MCF 10A (cell line): ENCODE data around the gene IGF1R. TPM values are rescaled to one million over a fixed set of nuclear protein-coding genes. Genes with fewer than 3 reads are reported as not detected.

Experiments used
- BruUV-seq: library from RNA; stranded (reverse); fragments of 400-500 nt; replicated peaks from 2 replicates; lab custom pipeline; 2021; lab: Mats Ljungman, UMichigan
- CTCF ChIA-PET: fragments of 300-600 bp; sonication (Branson Sonifier 250); formaldehyde crosslinking; extraction: SDS; loops from one replicate; lab custom pipeline; 2021; ENCODE audit warnings: antibody characterized with exemption, inconsistent platforms; lab: Yijun Ruan, JAX
- POLR2A ChIA-PET: fragments of 300-600, 350-650 bp; sonication (Branson Sonifier 250); formaldehyde crosslinking; extraction: SDS; loops from one replicate; lab custom pipeline; 2020; ENCODE audit warnings: antibody characterized with exemption, inconsistent platforms; lab: Yijun Ruan, JAX
- DNase-seq: peaks from one replicate; pipeline ENCODE4 v3.0.0-alpha.2; 2018; ENCODE audit not compliant: unreplicated experiment
- H3K27ac Mint-ChIP-seq: one replicate; pipeline ENCODE4 v1.8.0; 2022; ENCODE audit warnings: mild to moderate bottlenecking, low read depth, mixed read lengths; ENCODE audit not compliant: unreplicated experiment
- H3K27me3 Mint-ChIP-seq: one replicate; pipeline ENCODE4 v1.8.0; 2022; ENCODE audit warnings: mixed read lengths; ENCODE audit not compliant: insufficient read depth, unreplicated experiment
- H3K36me3 Mint-ChIP-seq: one replicate; pipeline ENCODE4 v1.8.0; 2022; ENCODE audit warnings: mild to moderate bottlenecking, moderate library complexity, mixed read lengths; ENCODE audit not compliant: insufficient read depth, unreplicated experiment
- H3K4me1 Mint-ChIP-seq: one replicate; pipeline ENCODE4 v1.8.0; 2022; ENCODE audit warnings: mixed read lengths; ENCODE audit not compliant: insufficient read depth, unreplicated experiment
- H3K4me3 Mint-ChIP-seq: one replicate; pipeline ENCODE4 v1.8.0; 2022; ENCODE audit warnings: mild to moderate bottlenecking, moderate library complexity, mixed read lengths; ENCODE audit not compliant: unreplicated experiment
- H3K9me3 Mint-ChIP-seq: one replicate; pipeline ENCODE4 v1.8.0; 2022; ENCODE audit warnings: mixed read lengths; ENCODE audit not compliant: unreplicated experiment
- CTCF ChIP-seq: fragments of 200-600 bp; IDR thresholded peaks from one replicate; pipeline ENCODE4 v1.8.0; 2022; ENCODE audit warnings: antibody characterized with exemption, mild to moderate bottlenecking; ENCODE audit not compliant: unreplicated experiment
- intact Hi-C: fragments of 100-400 bp; cut with micrococcal nuclease; formaldehyde crosslinking; loops from 2 replicates; pipeline ENCODE4 v1.14.1; 2022
- total RNA-seq: library from RNA; stranded (reverse); gene quantifications from 2 replicates; pipeline ENCODE4 v1.2.3, GENCODE V29; 2022

The IGF1R gene
- total RNA-seq, 1 experiment from 2014 or later, result 53.3 TPM

- no peaks in the 10 kb centered on the region for H3K36me3 Mint-ChIP-seq
- POLR2A ChIA-PET, result interaction anchor here (1.1 to 1.6 kb wide), 2 partner anchors 9 to 103 kb away, joined by 3 read pairs; no protein-coding TSS in a partner anchor
- CTCF ChIA-PET, result no interaction called here
- no peak for DNase-seq
- H3K27me3 Mint-ChIP-seq, result no peaks in the 10 kb centered on the region
- BruUV-seq, result no TSS peak
- intact Hi-C loops, result no loop called here
- H3K4me1 Mint-ChIP-seq, result peaks cover 12% of the 10 kb centered on the region
- H3K27ac Mint-ChIP-seq, result no peak overlapping the region
- H3K4me3 Mint-ChIP-seq, result no peak overlapping the region
- H3K9me3 Mint-ChIP-seq, result no peaks in the 10 kb centered on the region
- TF ChIP-seq CTCF, result no peak
Measured at GRCh38 chr15:98763179-98763578, 114.8 kb downstream of the IGF1R start.

GRCh38 chr15:98764291-98764690 is 116.0 kb downstream of the IGF1R start:
- DNase-seq, result no peak
- Mint-ChIP-seq H3K9me3 (no peaks in the 10 kb centered on the region), H3K27me3 (no peaks in the 10 kb centered on the region), H3K36me3 (no peaks in the 10 kb centered on the region), H3K4me1 (peaks cover 12% of the 10 kb centered on the region), H3K4me3 (no peak overlapping the region), H3K27ac (no peak overlapping the region)
- intact Hi-C loops, result no loop called here
- TF ChIP-seq CTCF, result no peak
- ChIA-PET POLR2A (interaction anchor here (0.8 to 1.1 kb wide), 3 partner anchors 9 to 20 kb away, joined by 3 to 4 read pairs (median 3); no protein-coding TSS in a partner anchor), CTCF (no interaction called here)
- no TSS peak for BruUV-seq

GRCh38 chr15:98765610-98766009 is 117.3 kb downstream of the IGF1R start:
- Mint-ChIP-seq H3K4me1 (peaks cover 10% of the 10 kb centered on the region), H3K27ac (no peak overlapping the region)
- TF ChIP-seq CTCF, result no peak

GRCh38 chr15:98767692-98768091 is 119.4 kb downstream of the IGF1R start:
- Mint-ChIP-seq H3K27ac (no peak overlapping the region), H3K9me3 (no peaks in the 10 kb centered on the region), H3K4me1 (peaks cover 4% of the 10 kb centered on the region), H3K36me3 (no peaks in the 10 kb centered on the region), H3K27me3 (no peaks in the 10 kb centered on the region), H3K4me3 (no peak overlapping the region)
- intact Hi-C loops, result loop anchor here (5.0 kb wide), 1 partner anchor 365 kb away; no protein-coding TSS in a partner anchor
- no peak for TF ChIP-seq CTCF
- BruUV-seq, result no TSS peak
- DNase-seq, result no peak
- POLR2A ChIA-PET, result no interaction called here
- CTCF ChIA-PET, result interaction anchor here (0.5 kb wide), 1 partner anchor 291 kb away, joined by 3 read pairs; no protein-coding TSS in a partner anchor

More at GRCh38 chr15:98765610-98766009, 117.3 kb downstream of the IGF1R start:
- Mint-ChIP-seq H3K27me3 (no peaks in the 10 kb centered on the region), H3K36me3 (no peaks in the 10 kb centered on the region), H3K4me3 (no peak overlapping the region), H3K9me3 (no peaks in the 10 kb centered on the region)
- no TSS peak for BruUV-seq
- ChIA-PET POLR2A (no interaction called here), CTCF (no interaction called here)
- intact Hi-C loops, result loop anchor here (5.0 kb wide), 1 partner anchor 367 kb away; no protein-coding TSS in a partner anchor
- no peak for DNase-seq
